ENCODE measurements around the gene DEPP1. TPM values are rescaled to one million over a fixed set of nuclear protein-coding genes. Genes with fewer than 3 reads are reported as not detected.

DEPP1 gene
- total RNA-seq, 1 experiment from 2014 or later = 3.8 TPM

DNA sequence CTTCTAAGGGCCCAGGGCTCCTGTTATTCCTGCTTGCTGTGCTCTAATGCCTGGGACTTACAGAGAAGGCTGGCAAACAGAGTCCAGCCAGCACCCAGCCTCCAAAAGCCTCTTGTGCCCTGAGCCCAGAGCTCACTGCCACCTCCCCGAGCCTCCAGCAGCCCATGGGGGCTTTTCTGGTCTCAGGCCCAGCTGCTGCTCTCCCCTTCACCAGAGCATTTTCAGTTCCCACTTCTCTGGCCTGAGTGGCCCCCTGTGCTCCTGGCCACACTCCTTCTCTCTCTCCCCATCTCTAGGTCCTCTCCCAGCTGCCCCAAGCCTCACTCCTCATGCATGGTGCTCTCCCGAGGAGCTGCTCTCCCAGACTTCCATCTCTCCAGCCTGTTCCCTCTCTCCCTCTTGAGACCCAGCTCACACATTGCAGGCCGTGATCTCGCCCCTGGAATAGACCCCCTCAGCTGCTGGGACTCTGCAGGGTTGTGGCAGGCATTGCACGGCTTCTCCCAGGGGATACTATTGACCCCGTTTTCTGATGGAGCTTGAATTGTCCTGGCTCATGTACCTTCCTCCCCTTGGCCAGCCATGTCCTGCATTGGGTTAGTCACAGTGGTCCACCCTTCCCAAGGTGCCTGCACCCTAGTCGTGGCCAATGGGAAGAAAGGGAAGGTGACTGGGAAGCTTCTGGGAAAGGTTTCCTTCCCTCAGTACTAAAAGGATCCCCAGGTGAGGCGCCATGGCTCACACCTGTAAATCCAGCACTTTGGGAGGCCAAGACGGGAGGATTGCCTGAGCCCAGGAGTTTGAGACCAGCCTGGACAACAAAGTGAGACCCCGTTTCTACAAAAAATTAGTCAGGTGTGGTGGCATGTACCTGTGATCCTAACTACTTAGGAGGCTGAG lies 28.0 kb downstream of the DEPP1 start:
- H3K27me3 ChIP-seq (ENCODE audit: insufficient read depth, low read length) = no peaks in the 10 kb centered on the region
- no peaks in the 10 kb centered on the region for H3K79me2 ChIP-seq (ENCODE audit: insufficient read depth, low read length)
- H4K20me1 ChIP-seq (ENCODE audit: insufficient read depth) = no peaks in the 10 kb centered on the region
- no peaks in the 10 kb centered on the region for H3K4me1 ChIP-seq (ENCODE audit: control insufficient read depth in 1 of 2, insufficient read depth in 2 of 2, low read length in 2 of 2)
- H3K27ac ChIP-seq (ENCODE audit: low read depth, low read length) = no peak overlapping the region
- intact Hi-C loops (cut with micrococcal nuclease) = no loop called here
- no peak overlapping the region for H3K4me2 ChIP-seq (ENCODE audit: low read length)
- H3K9me2 ChIP-seq (ENCODE audit: insufficient read depth) = no peaks in the 10 kb centered on the region
- H3K9ac ChIP-seq (ENCODE audit: low read length) = no peak overlapping the region
- no peak overlapping the region for H2AFZ ChIP-seq (ENCODE audit: low read depth, low read length, poor library complexity, severe bottlenecking)
- no peaks in the 10 kb centered on the region for H3K36me3 ChIP-seq (ENCODE audit: control insufficient read depth in 1 of 2, insufficient read depth in 2 of 2, low read length in 2 of 2)
- H3K4me3 ChIP-seq (replicated peaks in 1 of 2; ENCODE audit: low read depth in 1 of 2, low read length in 2 of 2) = no peak overlapping the region
- TF ChIP-seq ELF1 (IDR thresholded peaks at IDR 0.05; ENCODE audit: borderline replicate concordance, low read depth) = no peak
- TF ChIP-seq, protein P1, sequence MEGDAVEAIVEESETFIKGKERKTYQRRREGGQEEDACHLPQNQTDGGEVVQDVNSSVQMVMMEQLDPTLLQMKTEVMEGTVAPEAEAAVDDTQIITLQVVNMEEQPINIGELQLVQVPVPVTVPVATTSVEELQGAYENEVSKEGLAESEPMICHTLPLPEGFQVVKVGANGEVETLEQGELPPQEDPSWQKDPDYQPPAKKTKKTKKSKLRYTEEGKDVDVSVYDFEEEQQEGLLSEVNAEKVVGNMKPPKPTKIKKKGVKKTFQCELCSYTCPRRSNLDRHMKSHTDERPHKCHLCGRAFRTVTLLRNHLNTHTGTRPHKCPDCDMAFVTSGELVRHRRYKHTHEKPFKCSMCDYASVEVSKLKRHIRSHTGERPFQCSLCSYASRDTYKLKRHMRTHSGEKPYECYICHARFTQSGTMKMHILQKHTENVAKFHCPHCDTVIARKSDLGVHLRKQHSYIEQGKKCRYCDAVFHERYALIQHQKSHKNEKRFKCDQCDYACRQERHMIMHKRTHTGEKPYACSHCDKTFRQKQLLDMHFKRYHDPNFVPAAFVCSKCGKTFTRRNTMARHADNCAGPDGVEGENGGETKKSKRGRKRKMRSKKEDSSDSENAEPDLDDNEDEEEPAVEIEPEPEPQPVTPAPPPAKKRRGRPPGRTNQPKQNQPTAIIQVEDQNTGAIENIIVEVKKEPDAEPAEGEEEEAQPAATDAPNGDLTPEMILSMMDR (IDR thresholded peaks at IDR 0.05 in 2 of 3, conservative IDR thresholded peaks at IDR 0.05 in 1 of 3; ENCODE audit: borderline replicate concordance in 1 of 3, insufficient read depth in 1 of 3, low read depth in 2 of 3, low read length in 2 of 3) = no peak
- ChIA-PET POLR2A (no interaction called here), RAD21 (ENCODE audit: low non-redundant PET in 1 of 2, low total read pairs in 2 of 2, uncharacterized antibody in 2 of 2, unreplicated experiment in 2 of 2) (no interaction called here), CTCF (interaction anchor here (0.6 kb wide), 1 partner anchor 299 kb away, joined by 3 read pairs; no protein-coding TSS in a partner anchor)
- ATAC-seq = no peak
- no peak for DNase-seq (ENCODE audit: low read depth, low spot score)
- no TSS peak for BruUV-seq (replicated peaks)
- no peaks in the 10 kb centered on the region; a peak in 1 of 4 replicates for H3K9me3 ChIP-seq (ENCODE audit: control insufficient read depth in 1 of 2, insufficient read depth in 1 of 2, low read depth in 1 of 2, low read length in 2 of 2)

DNA sequence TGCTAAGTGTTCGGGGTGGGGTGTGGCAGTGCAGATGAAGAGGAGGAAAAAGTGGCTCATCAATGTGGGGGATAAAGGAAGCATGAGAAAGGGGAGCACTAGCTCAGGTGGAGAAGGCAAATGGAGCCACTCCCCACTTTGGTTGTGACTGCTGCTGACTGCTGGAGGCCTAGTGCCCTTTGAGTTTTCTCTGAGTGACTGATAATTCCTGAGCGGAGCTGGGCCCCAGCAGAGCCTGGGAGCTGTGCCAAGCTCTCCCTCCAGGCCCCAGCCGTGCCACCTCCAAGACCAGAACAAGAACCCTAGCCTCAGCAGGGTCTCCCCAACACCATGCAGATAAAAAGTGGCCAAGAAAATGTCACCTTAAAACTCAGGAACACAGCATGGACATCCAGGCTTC lies 28.7 kb downstream of the DEPP1 start:
- ChIA-PET RAD21 (ENCODE audit: low non-redundant PET in 1 of 2, low total read pairs in 2 of 2, uncharacterized antibody in 2 of 2, unreplicated experiment in 2 of 2) (no interaction called here), CTCF (interaction anchor here (0.6 kb wide), 1 partner anchor 300 kb away, joined by 3 read pairs; no protein-coding TSS in a partner anchor), POLR2A (no interaction called here)
- Histone ChIP-seq H2AFZ (ENCODE audit: low read depth, low read length, poor library complexity, severe bottlenecking) (no peak overlapping the region), H3K27me3 (ENCODE audit: insufficient read depth, low read length) (no peaks in the 10 kb centered on the region), H3K4me3 (replicated peaks in 1 of 2; ENCODE audit: low read depth in 1 of 2, low read length in 2 of 2) (no peak overlapping the region), H4K20me1 (ENCODE audit: insufficient read depth) (no peaks in the 10 kb centered on the region), H3K9me3 (ENCODE audit: control insufficient read depth in 1 of 2, insufficient read depth in 1 of 2, low read depth in 1 of 2, low read length in 2 of 2) (peaks cover 0 to 3% of the 10 kb centered on the region in 2 experiments; a peak in 1 of 4 replicates), H3K9me2 (ENCODE audit: insufficient read depth) (no peaks in the 10 kb centered on the region), H3K4me1 (ENCODE audit: control insufficient read depth in 1 of 2, insufficient read depth in 2 of 2, low read length in 2 of 2) (no peaks in the 10 kb centered on the region), H3K27ac (ENCODE audit: low read depth, low read length) (no peak overlapping the region), H3K9ac (ENCODE audit: low read length) (no peak overlapping the region), H3K79me2 (ENCODE audit: insufficient read depth, low read length) (no peaks in the 10 kb centered on the region), H3K4me2 (ENCODE audit: low read length) (no peak overlapping the region), H3K36me3 (ENCODE audit: control insufficient read depth in 1 of 2, insufficient read depth in 2 of 2, low read length in 2 of 2) (no peaks in the 10 kb centered on the region)
- no TSS peak for BruUV-seq (replicated peaks)
- intact Hi-C loops (cut with micrococcal nuclease) = no loop called here
- TF ChIP-seq POLR2AphosphoS5 (IDR thresholded peaks at IDR 0.05; ENCODE audit: low read depth, low read length) = no peak
- no peak for TF ChIP-seq EGR1 (IDR thresholded peaks at IDR 0.05; ENCODE audit: low read depth)
- ATAC-seq (no peak), DNase-seq (ENCODE audit: low read depth, low spot score) (no peak)
